ENCODE results near the gene PCDHGC4. TPM values are rescaled to one million over a fixed set of nuclear protein-coding genes. Genes with fewer than 3 reads are reported as not detected.

Gene PCDHGC4
- total and polyA plus RNA-seq, 2 of the 13 experiments (the other 11 are each of a cell fraction or from before 2014, with no cell fraction given), result 0.07 TPM; not detected in 1

DNA sequence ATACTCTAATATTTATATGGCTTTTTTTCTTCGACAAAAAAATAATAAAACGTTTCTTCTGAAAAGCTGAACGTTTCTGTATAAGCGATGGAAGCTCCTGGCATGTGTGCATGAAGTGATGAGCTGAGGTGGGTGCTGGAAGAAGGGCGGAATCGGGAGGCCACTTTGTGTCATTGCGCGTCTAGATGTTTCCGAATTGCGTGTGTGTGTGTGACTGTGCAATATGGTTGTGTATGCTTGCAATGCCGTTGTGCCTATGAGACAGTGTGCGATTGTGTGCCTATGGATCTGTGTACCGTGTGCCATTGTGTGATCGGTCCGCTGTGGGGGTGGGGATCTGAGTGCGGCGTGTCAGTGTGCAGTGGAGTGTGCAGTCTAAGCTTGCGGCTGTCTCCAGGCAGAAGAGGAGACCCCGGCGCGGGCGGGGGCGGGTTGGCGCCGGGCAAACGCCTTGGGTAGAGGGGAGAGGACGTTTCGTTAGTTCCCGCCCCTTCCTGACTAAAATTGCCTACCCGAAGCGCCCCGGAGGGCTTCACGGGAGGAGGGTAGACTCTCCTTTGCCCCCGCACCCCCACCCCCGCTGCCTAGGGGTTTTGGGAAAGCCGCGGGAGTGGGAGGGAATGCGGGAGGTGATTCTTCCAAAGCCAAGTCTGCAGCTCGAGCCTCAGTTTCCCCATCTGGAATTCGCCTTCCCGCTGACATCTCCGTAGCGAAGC is 28.2 kb downstream of the PCDHGC4 start:
- ChIA-PET POLR2A (no interaction called here), CTCF (ENCODE audit: low intra/inter-chr PET ratio, low total read pairs) (interaction anchor here (0.7 to 3.2 kb wide), 4 partner anchors 11 to 279 kb away, joined by 3 to 13 read pairs (median 4); partner anchors contain the start of gene PCDHGB1)
- Histone ChIP-seq H3K4me1 (ENCODE audit: insufficient read depth, low read length) (peaks cover 6% of the 10 kb centered on the region; the same call in 1 of the 2 replicates), H3K4me3 (replicated peaks in 1 of 3; ENCODE audit: insufficient read depth in 1 of 3, low read depth in 2 of 3, low read length in 3 of 3) (no peak overlapping the region), H3K79me2 (ENCODE audit: insufficient read depth, low read length) (no peaks in the 10 kb centered on the region), H2AFZ (ENCODE audit: low read length) (no peak overlapping the region), H4K20me1 (ENCODE audit: insufficient read depth, low read length) (no peaks in the 10 kb centered on the region), H3K9ac (ENCODE audit: insufficient read depth, low read depth, low read length) (no peak overlapping the region), H3K4me2 (ENCODE audit: low read depth, low read length) (no peak overlapping the region), H3K9me3 (ENCODE audit: low read length) (no peaks in the 10 kb centered on the region), H3K36me3 (replicated peaks in 1 of 2; ENCODE audit: control insufficient read depth in 1 of 2, insufficient read depth in 2 of 2, low read length in 2 of 2) (peaks cover 10 to 39% of the 10 kb centered on the region in 2 experiments; a peak in 4 of 5 replicates), H3K27ac (ENCODE audit: extremely low read length, insufficient read depth, low read length) (no peak overlapping the region), H3K27me3 (ENCODE audit: control insufficient read depth in 1 of 2, insufficient read depth in 2 of 2, low read length in 2 of 2) (no peaks in the 10 kb centered on the region; a peak in 1 of 5 replicates)
- 94% methylated on average over 43 of the region's 43 CpGs for WGBS (ENCODE audit: low lambda C conversion rate)
- DNase-seq (ENCODE audit: low spot score), result no peak
- no peak for FAIRE-seq
- TF ChIP-seq, protein P1, sequence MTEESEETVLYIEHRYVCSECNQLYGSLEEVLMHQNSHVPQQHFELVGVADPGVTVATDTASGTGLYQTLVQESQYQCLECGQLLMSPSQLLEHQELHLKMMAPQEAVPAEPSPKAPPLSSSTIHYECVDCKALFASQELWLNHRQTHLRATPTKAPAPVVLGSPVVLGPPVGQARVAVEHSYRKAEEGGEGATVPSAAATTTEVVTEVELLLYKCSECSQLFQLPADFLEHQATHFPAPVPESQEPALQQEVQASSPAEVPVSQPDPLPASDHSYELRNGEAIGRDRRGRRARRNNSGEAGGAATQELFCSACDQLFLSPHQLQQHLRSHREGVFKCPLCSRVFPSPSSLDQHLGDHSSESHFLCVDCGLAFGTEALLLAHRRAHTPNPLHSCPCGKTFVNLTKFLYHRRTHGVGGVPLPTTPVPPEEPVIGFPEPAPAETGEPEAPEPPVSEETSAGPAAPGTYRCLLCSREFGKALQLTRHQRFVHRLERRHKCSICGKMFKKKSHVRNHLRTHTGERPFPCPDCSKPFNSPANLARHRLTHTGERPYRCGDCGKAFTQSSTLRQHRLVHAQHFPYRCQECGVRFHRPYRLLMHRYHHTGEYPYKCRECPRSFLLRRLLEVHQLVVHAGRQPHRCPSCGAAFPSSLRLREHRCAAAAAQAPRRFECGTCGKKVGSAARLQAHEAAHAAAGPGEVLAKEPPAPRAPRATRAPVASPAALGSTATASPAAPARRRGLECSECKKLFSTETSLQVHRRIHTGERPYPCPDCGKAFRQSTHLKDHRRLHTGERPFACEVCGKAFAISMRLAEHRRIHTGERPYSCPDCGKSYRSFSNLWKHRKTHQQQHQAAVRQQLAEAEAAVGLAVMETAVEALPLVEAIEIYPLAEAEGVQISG (CRISPR knock-in tag; IDR thresholded peaks at IDR 0.05), result 0 out of 2 replicates have a peak, but pooled peaks have one; percentile 1
- TF ChIP-seq, protein P2, sequence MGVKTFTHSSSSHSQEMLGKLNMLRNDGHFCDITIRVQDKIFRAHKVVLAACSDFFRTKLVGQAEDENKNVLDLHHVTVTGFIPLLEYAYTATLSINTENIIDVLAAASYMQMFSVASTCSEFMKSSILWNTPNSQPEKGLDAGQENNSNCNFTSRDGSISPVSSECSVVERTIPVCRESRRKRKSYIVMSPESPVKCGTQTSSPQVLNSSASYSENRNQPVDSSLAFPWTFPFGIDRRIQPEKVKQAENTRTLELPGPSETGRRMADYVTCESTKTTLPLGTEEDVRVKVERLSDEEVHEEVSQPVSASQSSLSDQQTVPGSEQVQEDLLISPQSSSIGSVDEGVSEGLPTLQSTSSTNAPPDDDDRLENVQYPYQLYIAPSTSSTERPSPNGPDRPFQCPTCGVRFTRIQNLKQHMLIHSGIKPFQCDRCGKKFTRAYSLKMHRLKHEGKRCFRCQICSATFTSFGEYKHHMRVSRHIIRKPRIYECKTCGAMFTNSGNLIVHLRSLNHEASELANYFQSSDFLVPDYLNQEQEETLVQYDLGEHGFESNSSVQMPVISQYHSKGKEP (CRISPR knock-in tag; IDR thresholded peaks at IDR 0.05), result no peak
- in situ Hi-C loops (cut with HindIII; ENCODE audit: extremely low pct_ligation_motif_present, low pct_unique_long_range_greater_than_20kb), result no loop called here
- intact Hi-C loops (cut with micrococcal nuclease; ENCODE audit: unreplicated experiment), result no loop called here
- no peak for ATAC-seq
- no TSS peak for BruUV-seq (replicated peaks)

Measured in HepG2 (cell line).